Ovary (tissue), 3 donors: Measurements from ENCODE around the gene ZNF518B.

Experiments used
- EP300 ChIP-seq: sonication (generic); formaldehyde crosslinking; IDR thresholded peaks from one replicate; pipeline ENCODE4 v1.6.1; 2017; ENCODE audit warnings: antibody characterized with exemption
- POLR2A ChIP-seq: fragments of 450-650 bp; IDR thresholded peaks from one replicate; pipeline ENCODE4 v1.6.1; 2017; ENCODE audit warnings: antibody characterized with exemption, mild to moderate bottlenecking, moderate library complexity
- TF ChIP-seq, protein P1 (sequence below), 3 donors: fragments of 450-650 bp in 2 of 3; fragments of 200-600 bp in 1 of 3; IDR thresholded peaks; one replicate each; pipeline versions ENCODE4 v1.5.1 to v1.8.0; 2016 to 2022; ENCODE audit warnings: antibody characterized with exemption in 3 of 3, mild to moderate bottlenecking in 1 of 3
- donor health status: DM: no; HTN: no; CAD: no.

GRCh38 chr4:10442976-10443375 is 14.2 kb downstream of the ZNF518B start:
- TF ChIP-seq, protein P1, sequence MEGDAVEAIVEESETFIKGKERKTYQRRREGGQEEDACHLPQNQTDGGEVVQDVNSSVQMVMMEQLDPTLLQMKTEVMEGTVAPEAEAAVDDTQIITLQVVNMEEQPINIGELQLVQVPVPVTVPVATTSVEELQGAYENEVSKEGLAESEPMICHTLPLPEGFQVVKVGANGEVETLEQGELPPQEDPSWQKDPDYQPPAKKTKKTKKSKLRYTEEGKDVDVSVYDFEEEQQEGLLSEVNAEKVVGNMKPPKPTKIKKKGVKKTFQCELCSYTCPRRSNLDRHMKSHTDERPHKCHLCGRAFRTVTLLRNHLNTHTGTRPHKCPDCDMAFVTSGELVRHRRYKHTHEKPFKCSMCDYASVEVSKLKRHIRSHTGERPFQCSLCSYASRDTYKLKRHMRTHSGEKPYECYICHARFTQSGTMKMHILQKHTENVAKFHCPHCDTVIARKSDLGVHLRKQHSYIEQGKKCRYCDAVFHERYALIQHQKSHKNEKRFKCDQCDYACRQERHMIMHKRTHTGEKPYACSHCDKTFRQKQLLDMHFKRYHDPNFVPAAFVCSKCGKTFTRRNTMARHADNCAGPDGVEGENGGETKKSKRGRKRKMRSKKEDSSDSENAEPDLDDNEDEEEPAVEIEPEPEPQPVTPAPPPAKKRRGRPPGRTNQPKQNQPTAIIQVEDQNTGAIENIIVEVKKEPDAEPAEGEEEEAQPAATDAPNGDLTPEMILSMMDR (IDR thresholded peaks at IDR 0.05), result no peak
- TF ChIP-seq POLR2A (no peak), EP300 (no peak)
